GM12872 (cell line): ENCODE results near the gene HADHB.

Experiments used
- CTCF ChIP-seq: IDR thresholded peaks from 3 replicates; pipeline ENCODE4 v1.5.1; 2011; ENCODE audit warnings: low read depth, mild to moderate bottlenecking, low read length, moderate library complexity; ENCODE audit not compliant: insufficient read depth

The HADHB gene

GRCh38 chr2:26245810-26246209, 1.1 kb downstream of the HADHB start:
- TF ChIP-seq CTCF = no peak

- no peak for TF ChIP-seq CTCF
Observed at GRCh38 chr2:26246818-26247217, 2.1 kb downstream of the HADHB start.

GRCh38 chr2:26249625-26250024, 4.9 kb downstream of the HADHB start:
- no peak for TF ChIP-seq CTCF

- TF ChIP-seq CTCF = no peak
Observed at GRCh38 chr2:26251893-26252292, 7.2 kb downstream of the HADHB start.

GRCh38 chr2:26255759-26256384, 11.1 kb downstream of the HADHB start:
- no peak for TF ChIP-seq CTCF

- TF ChIP-seq CTCF = no peak
Observed at GRCh38 chr2:26268213-26268612, 23.5 kb downstream of the HADHB start.

GRCh38 chr2:26269571-26270158, 24.9 kb downstream of the HADHB start:
- no peak for TF ChIP-seq CTCF
